ENCODE measurements around the gene AKT1S1. TPM values are rescaled to one million over a fixed set of nuclear protein-coding genes. Genes with fewer than 3 reads are reported as not detected.
A peak's percentile ranks its signal among the peaks of the same experiment; 100 is the strongest.

Gene AKT1S1
- total RNA-seq, 2 experiments from 2014 or later = 21.0 to 22.7 TPM

DNA sequence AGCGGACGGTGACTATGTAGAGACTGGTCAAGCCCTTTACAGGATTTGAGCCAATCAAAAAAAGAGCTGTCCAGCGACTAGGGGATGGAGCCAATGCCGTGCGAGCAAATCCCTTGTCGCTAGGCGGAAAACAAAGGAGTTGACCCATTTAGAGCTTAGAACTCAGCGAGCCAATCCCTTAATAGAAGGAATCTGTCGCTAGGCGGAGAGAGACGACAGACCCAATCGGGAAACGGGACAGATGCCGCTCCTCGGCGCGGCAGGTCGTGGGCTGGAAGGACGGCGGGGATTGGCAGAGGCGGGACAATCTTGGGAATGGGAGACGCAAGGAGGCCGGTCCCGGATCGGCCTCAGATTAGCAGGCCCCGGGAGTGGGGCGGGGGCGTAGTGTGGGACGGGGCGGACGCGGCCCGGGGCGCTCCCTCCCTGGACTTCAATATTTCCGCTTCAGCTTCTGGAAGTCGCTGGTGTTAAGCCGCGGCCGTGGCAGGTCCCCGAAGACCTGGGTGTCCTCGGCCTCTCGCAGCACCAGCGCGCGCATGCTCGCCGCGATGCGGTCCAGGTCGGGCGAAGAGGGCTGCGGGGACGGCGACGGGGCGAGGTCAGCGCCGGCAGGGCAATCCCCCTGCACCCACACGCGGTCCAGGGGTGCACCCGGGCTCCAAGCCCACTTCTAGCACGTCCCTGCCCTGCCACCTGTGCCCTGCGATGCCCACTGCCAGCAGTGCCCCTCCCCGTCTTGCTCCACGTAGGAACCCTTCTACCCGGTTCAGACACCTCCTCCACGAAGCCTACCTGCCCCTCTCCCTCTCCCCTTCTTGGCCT, 7.5 kb downstream of the AKT1S1 start:
- Mint-ChIP-seq H3K4me3 (no peak overlapping the region), H3K4me1 (peaks cover 39% of the 10 kb centered on the region), H3K9me3 (no peaks in the 10 kb centered on the region), H3K27ac (peak overlapping the region; percentile 73), H3K36me3 (peaks cover 15% of the 10 kb centered on the region), H3K27me3 (no peaks in the 10 kb centered on the region)
- peak; percentile 89 for DNase-seq

DNA sequence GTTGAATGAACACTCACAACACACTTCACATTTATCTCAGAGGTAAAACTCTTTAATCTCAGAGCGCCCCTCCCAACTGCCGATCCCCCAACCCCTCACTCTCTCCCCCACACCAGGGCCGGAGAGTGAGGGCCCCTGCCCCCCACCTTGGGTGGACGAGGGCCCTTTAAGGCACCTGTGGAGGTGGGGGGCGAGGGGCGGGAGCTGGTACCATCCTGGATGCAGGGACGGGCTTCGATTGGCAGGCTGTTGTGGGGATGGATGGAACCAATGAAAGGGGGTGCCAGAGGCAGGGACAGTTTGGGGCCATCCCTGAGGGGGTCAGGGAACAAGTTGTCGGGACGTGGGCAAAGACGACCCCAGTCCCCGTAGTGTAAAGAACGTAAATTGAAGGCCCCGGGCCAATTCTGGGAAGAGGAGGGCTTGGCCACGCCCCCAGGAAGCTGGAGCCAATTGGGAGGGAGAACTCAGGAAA, 8.1 kb downstream of the AKT1S1 start:
- no peaks in the 10 kb centered on the region for H3K27me3 Mint-ChIP-seq
- H3K9me3 Mint-ChIP-seq = no peaks in the 10 kb centered on the region
- no peak overlapping the region for H3K4me3 Mint-ChIP-seq
- H3K36me3 Mint-ChIP-seq = peaks cover 15% of the 10 kb centered on the region
- H3K27ac Mint-ChIP-seq = no peak overlapping the region
- H3K4me1 Mint-ChIP-seq = peaks cover 42% of the 10 kb centered on the region
- DNase-seq = no peak

DNA sequence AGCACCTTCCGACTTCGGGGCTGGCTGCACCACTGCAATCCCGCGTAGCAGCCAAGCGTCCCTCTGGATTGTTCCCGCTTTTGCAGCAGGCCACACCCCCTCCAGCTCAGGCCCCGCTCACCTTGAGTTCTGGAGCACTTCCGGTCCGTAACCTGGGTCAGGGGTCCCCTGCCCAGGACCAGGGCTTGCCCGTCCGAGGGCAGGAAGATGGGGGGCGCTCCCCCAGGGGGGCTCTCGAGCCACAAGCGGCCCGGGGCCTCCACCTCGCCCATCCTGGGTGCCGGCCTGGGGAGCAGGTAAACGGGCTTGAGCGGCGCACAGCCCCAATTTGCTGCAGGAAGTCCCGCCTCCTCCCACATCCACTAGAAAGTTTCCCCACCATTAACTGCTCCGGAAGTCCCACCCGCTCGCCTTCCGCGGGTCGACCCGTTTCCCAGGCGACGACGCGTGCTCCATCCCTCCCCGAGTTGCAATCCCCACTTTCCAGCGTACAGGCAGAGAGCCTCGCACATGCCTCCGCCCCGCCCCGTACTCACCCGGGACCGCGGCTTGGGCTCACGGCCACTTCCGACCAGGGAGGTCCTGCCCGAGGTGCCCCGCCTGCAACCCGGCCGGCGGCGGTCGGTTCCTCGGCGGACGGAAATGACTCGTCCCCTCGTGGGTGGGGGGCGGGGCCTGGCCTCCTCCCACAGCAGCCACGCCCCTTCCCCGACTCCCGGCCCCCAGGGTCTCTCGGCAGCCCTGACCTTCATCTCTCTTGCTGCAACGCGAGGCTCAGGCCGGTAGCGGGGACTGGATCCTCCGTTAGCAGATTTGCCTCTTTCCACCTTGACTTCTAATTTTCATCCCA, 10.0 kb downstream of the AKT1S1 start, which contains the start of gene PNKP:
PNKP (minus strand) TSS at position 644 of the 850 bp plus-strand sequence; CDS start at position 272, 372 bp downstream.
- peaks cover 19% of the 10 kb centered on the region for H3K36me3 Mint-ChIP-seq

DNA sequence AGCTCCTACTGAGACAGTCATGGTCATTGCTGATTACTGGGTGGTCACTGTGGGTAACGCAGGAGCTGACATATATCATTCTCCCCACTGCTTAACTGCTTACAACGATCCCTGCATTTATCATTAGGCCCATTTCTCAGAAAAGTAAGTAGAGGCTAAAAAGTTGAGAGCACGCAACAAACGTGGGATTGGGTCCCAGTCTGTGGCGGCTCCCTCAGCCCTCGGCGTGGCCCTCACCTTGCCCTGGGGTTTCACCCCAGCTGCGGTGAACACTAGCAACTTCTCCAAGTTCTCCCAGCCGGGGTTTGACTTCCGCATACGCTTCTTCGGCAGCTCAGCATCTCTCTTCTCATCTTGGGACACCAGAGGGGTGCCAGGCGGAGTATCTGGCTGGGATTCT, 12.3 kb downstream of the AKT1S1 start:
- Mint-ChIP-seq H3K27me3 (no peaks in the 10 kb centered on the region), H3K27ac (no peak overlapping the region), H3K4me1 (peaks cover 31% of the 10 kb centered on the region), H3K36me3 (peaks cover 20% of the 10 kb centered on the region), H3K4me3 (no peak overlapping the region), H3K9me3 (no peaks in the 10 kb centered on the region)
- no peak for DNase-seq

More for the DNA sequence above, 10.0 kb downstream of the AKT1S1 start, which contains the start of gene PNKP:
- Mint-ChIP-seq H3K27ac (peak within 1 kb of the TSS; percentile 96), H3K9me3 (no peaks in the 10 kb centered on the region), H3K4me1 (peaks cover 40% of the 10 kb centered on the region), H3K4me3 (peak within 1 kb of the TSS; percentile 98), H3K27me3 (no peaks in the 10 kb centered on the region)
- DNase-seq = peak; percentile 86

DNA sequence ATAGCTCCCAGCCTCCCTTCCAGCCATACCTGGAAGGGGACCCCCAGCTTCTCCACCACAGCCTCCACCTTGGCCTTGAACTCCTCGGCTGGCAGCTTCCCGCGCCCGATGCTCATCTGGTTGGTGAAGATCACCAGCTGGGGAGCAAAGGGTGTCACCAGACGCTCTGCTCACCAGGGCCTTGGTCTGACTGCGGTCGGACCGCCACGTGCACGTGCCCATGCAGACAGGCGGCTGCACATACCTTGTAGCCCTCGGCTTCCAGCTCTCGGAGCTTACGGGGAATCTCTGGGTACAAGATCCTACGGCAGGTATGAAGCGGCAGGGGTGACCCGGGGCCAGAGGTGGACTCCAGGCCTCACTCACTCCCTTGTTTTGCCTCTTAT, 13.2 kb downstream of the AKT1S1 start:
- H3K4me1 Mint-ChIP-seq = peaks cover 31% of the 10 kb centered on the region
- H3K9me3 Mint-ChIP-seq = no peaks in the 10 kb centered on the region
- no peak overlapping the region for H3K4me3 Mint-ChIP-seq
- H3K27ac Mint-ChIP-seq = no peak overlapping the region
- peaks cover 20% of the 10 kb centered on the region for H3K36me3 Mint-ChIP-seq
- DNase-seq = no peak
- no peaks in the 10 kb centered on the region for H3K27me3 Mint-ChIP-seq

DNA sequence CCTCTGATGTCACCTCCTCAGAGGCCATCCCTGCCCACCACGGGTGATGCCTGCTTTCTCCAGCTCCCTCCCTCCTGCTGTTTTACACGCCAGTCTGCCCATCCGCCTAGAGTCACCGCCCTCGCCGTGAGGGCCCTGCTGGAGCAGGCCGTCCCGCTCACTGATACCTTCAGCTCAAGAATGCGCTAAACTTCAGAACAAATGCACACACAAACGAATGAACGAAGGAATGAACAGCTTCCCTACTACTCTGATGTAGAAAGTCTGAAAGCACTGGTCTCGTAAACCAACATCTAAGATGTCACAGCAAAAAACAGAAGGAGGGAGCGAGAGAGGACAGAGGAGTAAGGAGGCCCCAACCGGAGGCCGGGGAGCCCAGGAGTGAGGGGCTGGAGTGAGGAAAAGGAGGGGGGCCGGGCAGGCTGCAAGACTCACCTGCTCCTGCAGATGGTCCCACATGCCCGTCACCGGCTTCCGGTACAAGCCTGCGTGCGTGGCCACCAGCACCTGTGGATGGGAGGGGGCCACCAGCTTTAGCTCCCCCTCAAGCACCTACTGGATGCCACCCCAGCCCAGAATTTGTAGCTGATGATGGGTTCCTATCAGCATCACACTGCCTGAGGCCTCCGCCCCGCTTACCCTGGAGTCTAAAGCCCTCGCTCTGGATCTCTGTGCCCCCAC, 13.8 kb downstream of the AKT1S1 start:
- H3K27me3 Mint-ChIP-seq = no peaks in the 10 kb centered on the region
- DNase-seq = no peak
- peaks cover 20% of the 10 kb centered on the region for H3K36me3 Mint-ChIP-seq
- peaks cover 30% of the 10 kb centered on the region for H3K4me1 Mint-ChIP-seq
- H3K27ac Mint-ChIP-seq = no peak overlapping the region
- H3K4me3 Mint-ChIP-seq = no peak overlapping the region
- no peaks in the 10 kb centered on the region for H3K9me3 Mint-ChIP-seq

DNA sequence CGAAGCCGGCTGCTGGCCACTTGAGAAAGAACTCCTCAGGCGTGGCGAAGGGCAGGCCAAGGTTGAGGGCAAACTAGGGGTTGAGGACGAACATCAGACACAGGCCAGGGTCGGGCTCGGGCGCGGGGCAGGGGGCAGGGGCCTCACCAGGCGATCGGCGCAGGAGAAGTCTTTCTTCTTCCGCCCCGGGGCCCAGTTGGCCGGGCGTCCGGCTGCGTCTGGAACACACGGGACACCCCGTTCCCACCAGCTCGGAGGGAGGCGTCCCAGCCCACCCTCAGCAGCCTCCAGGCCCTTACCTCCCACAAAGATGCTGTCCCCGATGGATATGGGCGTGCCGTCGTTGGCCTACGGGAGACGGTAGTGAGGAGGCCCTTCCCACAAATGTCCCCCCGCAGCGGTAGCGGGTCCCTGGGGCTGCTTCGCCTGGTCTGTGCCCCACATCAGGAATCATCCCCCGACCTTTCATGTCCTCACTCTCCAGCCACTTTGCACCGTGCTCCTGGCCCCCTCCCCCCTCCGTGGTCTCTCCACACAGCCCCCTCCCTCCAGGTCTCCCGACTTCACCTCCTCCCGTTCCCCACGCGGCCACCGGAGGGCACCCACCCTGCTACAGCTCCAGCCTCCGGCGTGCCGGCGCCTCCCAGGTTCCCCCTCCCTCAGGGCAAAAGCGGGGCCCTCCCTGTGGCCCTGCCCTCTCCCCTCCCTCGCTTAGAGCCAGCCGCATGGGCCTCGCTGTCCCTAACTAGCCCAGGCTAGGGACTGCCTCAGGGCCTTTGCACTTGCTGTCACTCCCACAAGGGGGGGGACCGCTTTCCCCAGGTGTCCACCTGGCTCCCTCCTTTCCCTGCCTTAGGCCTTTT, 14.5 kb downstream of the AKT1S1 start:
- DNase-seq = no peak
- Mint-ChIP-seq H3K27me3 (no peaks in the 10 kb centered on the region), H3K4me1 (peaks cover 22% of the 10 kb centered on the region), H3K27ac (no peak overlapping the region), H3K9me3 (no peaks in the 10 kb centered on the region), H3K4me3 (no peak overlapping the region), H3K36me3 (peaks cover 20% of the 10 kb centered on the region)

DNA sequence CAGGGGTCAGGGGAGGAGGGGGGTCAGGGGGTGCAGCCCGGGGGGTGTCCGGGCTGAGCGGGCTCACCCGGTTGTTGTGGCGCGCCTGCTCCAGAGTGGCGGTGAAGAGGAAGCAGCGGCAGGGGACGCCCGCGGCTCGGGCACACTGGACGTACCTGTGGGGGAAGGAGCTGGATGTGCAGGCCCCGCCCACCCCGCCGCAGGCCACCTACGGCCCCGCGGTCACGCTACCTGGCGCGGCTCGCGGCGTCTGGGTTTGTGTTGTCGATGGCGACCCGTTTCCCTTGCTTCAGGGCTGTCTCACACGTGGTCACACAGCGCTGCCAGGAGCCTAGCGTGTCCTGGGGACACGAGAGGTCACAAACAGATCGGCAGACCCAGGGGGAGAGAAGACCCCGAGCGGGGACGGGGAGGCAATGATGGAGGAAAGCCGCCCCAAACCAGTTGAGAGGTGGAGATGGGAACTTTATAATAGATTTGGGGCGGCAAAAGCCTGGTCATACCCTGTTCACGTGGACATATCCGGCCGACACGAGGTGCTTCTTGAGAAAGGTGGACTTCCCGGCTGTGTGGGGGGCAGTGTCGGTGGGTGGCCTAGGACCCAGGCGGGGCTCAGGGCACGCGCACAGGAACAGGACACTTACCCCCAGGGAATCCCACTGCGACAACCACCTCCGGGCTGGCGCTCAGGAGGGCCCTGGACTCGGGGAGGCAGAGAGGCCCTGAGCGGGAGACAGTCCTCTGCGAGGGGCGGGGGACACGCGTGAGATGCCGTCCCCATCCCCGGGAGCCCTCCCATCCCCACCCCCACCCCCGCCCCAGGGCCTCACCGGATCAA, 15.4 kb downstream of the AKT1S1 start:
- no peak overlapping the region for H3K4me3 Mint-ChIP-seq
- no peaks in the 10 kb centered on the region for H3K9me3 Mint-ChIP-seq
- H3K27ac Mint-ChIP-seq = no peak overlapping the region
- H3K36me3 Mint-ChIP-seq = peaks cover 20% of the 10 kb centered on the region
- H3K27me3 Mint-ChIP-seq = no peaks in the 10 kb centered on the region
- DNase-seq = no peak
- peaks cover 20% of the 10 kb centered on the region for H3K4me1 Mint-ChIP-seq

DNA sequence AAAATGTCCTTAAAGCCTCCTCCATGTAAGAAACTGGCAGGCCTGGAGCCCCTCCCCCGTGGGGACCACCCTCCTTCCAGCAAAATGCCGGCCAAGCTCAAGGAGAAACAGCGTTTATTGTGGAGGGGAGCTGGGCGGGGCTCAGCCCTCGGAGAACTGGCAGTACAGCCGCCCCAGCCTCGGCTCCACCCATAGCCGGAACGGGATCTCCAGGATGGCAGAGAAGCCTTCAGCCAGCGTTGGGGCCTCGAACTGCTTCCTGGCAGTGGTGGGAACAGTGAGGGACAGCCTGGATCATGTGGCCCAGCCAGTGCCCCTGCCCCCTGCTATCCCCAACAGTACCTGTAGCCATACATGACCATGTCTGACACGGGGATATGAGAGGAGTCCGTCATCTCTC, 16.0 kb downstream of the AKT1S1 start:
- Mint-ChIP-seq H3K27ac (no peak overlapping the region), H3K9me3 (no peaks in the 10 kb centered on the region), H3K4me1 (peaks cover 14% of the 10 kb centered on the region), H3K36me3 (peaks cover 18% of the 10 kb centered on the region), H3K4me3 (no peak overlapping the region), H3K27me3 (no peaks in the 10 kb centered on the region)
- no peak for DNase-seq

DNA sequence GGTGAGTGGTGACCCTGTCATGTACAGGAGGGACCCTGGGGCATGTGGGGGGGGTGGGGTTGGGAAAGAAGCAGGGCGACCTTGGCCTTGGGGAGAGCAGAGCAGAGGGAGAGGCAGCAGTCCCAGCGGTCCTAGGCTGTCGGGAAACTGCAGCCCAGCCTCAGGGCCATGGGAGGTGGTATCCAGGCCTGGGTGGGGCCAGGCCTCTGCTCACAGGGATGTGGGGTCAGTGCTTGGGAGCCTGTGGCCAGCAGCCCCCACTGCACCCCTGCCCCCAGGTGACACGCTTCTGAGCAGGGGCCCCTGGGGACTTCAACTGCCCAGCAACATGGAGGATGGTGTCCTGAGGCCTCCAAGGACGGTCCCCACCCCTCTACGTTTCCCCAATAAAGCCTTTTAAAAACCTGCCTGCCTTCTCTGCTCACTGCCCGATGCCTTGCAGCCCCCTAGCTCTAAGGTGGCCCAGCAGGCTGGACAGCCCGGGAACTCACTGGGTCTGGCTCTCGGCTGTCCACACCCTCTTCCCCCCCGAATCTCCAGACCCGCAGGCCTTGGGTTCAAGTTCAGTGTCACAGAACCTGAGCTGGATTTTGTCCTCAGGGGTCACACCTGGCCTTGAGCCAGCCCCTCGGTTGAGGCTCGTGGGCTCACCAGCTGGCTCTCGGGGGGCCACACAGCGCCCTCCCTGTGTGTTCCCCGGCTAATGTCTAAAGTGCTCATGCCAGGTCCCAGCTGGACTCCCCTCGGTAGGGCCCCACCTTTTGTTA, 16.6 kb downstream of the AKT1S1 start:
- Mint-ChIP-seq H3K27ac (peak overlapping the region; percentile 42), H3K4me1 (peaks cover 9% of the 10 kb centered on the region), H3K36me3 (peaks cover 15% of the 10 kb centered on the region), H3K9me3 (no peaks in the 10 kb centered on the region), H3K4me3 (no peak overlapping the region), H3K27me3 (no peaks in the 10 kb centered on the region)
- no peak for DNase-seq

DNA sequence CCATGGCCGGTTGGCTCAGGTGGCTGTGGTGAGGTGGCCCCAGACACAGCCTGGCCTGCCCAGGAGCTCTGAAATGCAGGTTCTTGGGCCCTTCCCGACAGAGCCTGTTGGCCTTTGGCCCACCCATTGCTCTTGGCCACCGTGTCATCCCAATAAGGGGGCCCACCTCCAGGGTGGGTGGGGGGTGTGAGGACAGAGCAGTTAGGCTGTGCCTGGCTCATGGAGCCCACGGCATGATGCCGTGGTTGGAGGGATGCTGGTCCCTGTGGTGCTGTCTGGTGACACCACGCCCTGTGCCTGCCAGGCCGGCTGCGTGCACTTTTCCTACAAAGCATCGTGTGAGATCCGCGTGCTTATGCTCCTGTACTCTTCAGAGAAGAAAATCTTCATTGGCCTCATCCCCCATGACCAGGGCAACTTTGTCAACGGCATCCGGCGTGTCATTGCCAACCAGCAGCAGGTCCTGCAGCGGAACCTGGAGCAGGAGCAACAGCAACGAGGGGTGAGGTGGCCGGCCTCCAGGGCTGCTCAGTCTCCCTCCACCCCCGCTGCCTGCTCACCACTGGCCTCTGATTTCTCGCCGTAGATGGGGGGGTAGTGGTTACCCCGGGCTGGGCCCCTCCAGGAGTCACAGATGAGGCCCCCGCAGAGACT, 17.3 kb downstream of the AKT1S1 start:
- Mint-ChIP-seq H3K4me3 (no peak overlapping the region), H3K4me1 (peaks cover 4% of the 10 kb centered on the region), H3K27ac (no peak overlapping the region), H3K9me3 (no peaks in the 10 kb centered on the region), H3K36me3 (peaks cover 11% of the 10 kb centered on the region), H3K27me3 (no peaks in the 10 kb centered on the region)
- no peak for DNase-seq

DNA sequence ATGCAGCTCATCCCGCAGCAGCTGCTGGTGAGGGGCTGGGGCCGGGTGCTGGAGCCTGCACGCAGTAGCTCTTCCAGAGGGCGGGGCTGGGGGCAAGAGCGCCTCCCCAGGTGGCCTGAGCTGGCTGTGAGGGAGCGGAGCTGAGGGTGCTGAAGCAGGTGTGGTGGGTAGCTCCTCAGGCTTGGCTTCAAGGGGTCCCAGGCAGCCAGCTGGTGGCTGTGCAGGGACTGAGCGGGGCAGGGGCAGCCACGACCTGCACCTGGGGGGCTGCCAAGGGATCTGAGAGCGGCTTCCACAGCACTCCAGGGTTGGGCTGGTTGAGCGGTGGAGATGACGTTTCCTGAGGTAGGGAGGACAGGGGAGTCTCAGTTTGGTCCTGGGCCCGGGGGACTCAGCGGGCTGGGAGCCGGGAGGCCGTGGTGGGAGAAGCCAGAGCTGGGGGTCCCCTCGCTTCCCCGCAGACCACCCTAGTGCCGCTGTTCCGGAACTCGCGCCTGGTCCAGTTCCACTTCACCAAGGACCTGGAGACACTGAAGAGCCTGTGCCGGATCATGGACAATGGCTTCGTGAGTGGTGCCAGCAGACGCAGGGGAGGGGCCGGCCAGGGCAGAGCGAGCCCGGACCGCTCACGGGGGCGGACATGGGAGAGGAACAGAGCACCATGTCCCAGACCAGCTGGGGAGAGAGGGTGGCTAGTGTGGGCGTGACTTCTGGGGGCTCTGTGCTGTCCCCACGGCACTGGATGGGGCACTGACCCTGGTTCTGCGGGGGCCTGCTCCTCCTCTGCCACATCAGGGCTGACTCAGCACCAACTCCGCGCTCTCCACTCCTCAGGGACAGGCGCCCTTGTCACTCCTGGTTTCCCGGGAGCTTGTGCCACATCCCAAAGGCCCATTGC, 18.8 kb downstream of the AKT1S1 start:
- DNase-seq = no peak
- Mint-ChIP-seq H3K9me3 (no peaks in the 10 kb centered on the region), H3K27ac (no peak overlapping the region), H3K4me1 (peaks cover 4% of the 10 kb centered on the region), H3K27me3 (no peaks in the 10 kb centered on the region), H3K4me3 (peak overlapping the region; percentile 25), H3K36me3 (peaks cover 10% of the 10 kb centered on the region)
